IMR-90 (cell line): ENCODE data around the gene INCENP. TPM values are rescaled to one million over a fixed set of nuclear protein-coding genes. Genes with fewer than 3 reads are reported as not detected.

Experiments used
- ATAC-seq: fragments of 200-7000 bp; cut with Tn5 transposase; 2 replicates; pipeline ENCODE4 v1.9.1; 2020; ENCODE audit warnings: low read depth, mild to moderate bottlenecking, moderate library complexity
- BruUV-seq: library from RNA; stranded (reverse); fragments of 400-500 nt; replicated peaks from 2 replicates; lab custom pipeline; 2021; lab: Mats Ljungman, UMichigan
- CTCF ChIA-PET: fragments of 300-600 bp; formaldehyde crosslinking; extraction: SDS; loops from one replicate; lab custom pipeline; 2021; ENCODE audit warnings: antibody characterized with exemption; lab: Yijun Ruan, JAX
- POLR2A ChIA-PET: fragments of 300-600 bp; sonication (Branson Sonifier 250); formaldehyde crosslinking; loops from one replicate; lab custom pipeline; 2022; ENCODE audit warnings: antibody characterized with exemption; ENCODE audit not compliant: unreplicated experiment; lab: Charles Lee
- DNase-seq: peaks from one replicate; pipeline ENCODE4 v3.0.0; 2013
- H2AFZ ChIP-seq: replicated peaks from 2 replicates; pipeline ENCODE3; 2013; ENCODE audit warnings: low read length, mild to moderate bottlenecking; ENCODE audit not compliant: poor library complexity
- H2AK5ac ChIP-seq: 2 replicates; pipeline ENCODE4 v1.6.1; 2013; ENCODE audit warnings: low read depth, low read length, inconsistent platforms
- H2AK9ac ChIP-seq: replicated peaks from 2 replicates; pipeline ENCODE3; 2013; ENCODE audit warnings: mild to moderate bottlenecking, low read depth, low read length, moderate library complexity; ENCODE audit not compliant: poor library complexity
- H2BK120ac ChIP-seq: 2 replicates; pipeline ENCODE4 v1.6.1; 2013; ENCODE audit warnings: low read depth, low read length, inconsistent platforms
- H2BK15ac ChIP-seq: 3 replicates; pipeline ENCODE4 v1.6.1; 2013; ENCODE audit warnings: low read depth, low read length, inconsistent platforms
- H2BK20ac ChIP-seq: 2 replicates; pipeline ENCODE4 v1.6.1; 2013; ENCODE audit warnings: low read depth, mild to moderate bottlenecking, inconsistent platforms, low read length, moderate library complexity
- H2BK5ac ChIP-seq: 2 replicates; pipeline ENCODE4 v1.6.1; 2013; ENCODE audit warnings: mild to moderate bottlenecking, low read depth, low read length, inconsistent platforms; ENCODE audit not compliant: poor library complexity, severe bottlenecking
- H3K14ac ChIP-seq: replicated peaks from 2 replicates; pipeline ENCODE4 v1.6.1; 2013; ENCODE audit warnings: low read depth, low read length, inconsistent platforms
- H3K18ac ChIP-seq: 2 replicates; pipeline ENCODE4 v1.6.1; 2013; ENCODE audit warnings: low read depth, low read length, control low read depth
- H3K23ac ChIP-seq: 2 replicates; pipeline ENCODE4 v1.6.1; 2013; ENCODE audit warnings: low read depth, low read length, inconsistent platforms
- H3K27ac ChIP-seq: 2 replicates; pipeline ENCODE4 v1.5.1; 2013; ENCODE audit warnings: mild to moderate bottlenecking, control low read depth, low read length; ENCODE audit not compliant: insufficient read depth
- H3K27me3 ChIP-seq: 2 replicates; pipeline ENCODE4 v1.6.1; 2013; ENCODE audit warnings: low read length; ENCODE audit not compliant: control insufficient read depth, insufficient read depth
- H3K36me3 ChIP-seq: 2 replicates; pipeline ENCODE4 v1.6.1; 2013; ENCODE audit warnings: low read length, mixed read lengths; ENCODE audit not compliant: control insufficient read depth, insufficient read depth
- H3K4ac ChIP-seq: 2 replicates; pipeline ENCODE4 v1.6.1; 2013; ENCODE audit warnings: low read depth, low read length, inconsistent platforms
- H3K4me1 ChIP-seq: 2 replicates; pipeline ENCODE4 v1.6.1; 2013; ENCODE audit warnings: low read length, mixed read lengths; ENCODE audit not compliant: control insufficient read depth, insufficient read depth
- H3K4me2 ChIP-seq: 2 replicates; pipeline ENCODE4 v1.6.1; 2013; ENCODE audit warnings: low read depth, mild to moderate bottlenecking, control low read depth, low read length, moderate library complexity
- H3K4me3 ChIP-seq: 2 replicates; pipeline ENCODE4 v1.5.1; 2013; ENCODE audit warnings: low read depth, mild to moderate bottlenecking, control low read depth, low read length, moderate library complexity; ENCODE audit not compliant: insufficient read depth
- H3K56ac ChIP-seq: 2 replicates; pipeline ENCODE4 v1.6.1; 2013; ENCODE audit warnings: low read length, inconsistent platforms; ENCODE audit not compliant: insufficient read depth; ENCODE audit errors: extremely low read depth
- H3K79me1 ChIP-seq, 2 experiments: 2 replicates each; pipeline ENCODE4 v1.6.1; 2013; ENCODE audit warnings: low read length in 2 of 2, inconsistent platforms in 1 of 2, low read depth in 1 of 2
- H3K9ac ChIP-seq: 2 replicates; pipeline ENCODE4 v1.6.1; 2013; ENCODE audit warnings: low read depth, low read length, control low read depth
- H3K9me1 ChIP-seq: 2 replicates; pipeline ENCODE4 v1.6.1; 2013; ENCODE audit warnings: low read length, inconsistent platforms; ENCODE audit not compliant: insufficient read depth
- H3K9me3 ChIP-seq: 2 replicates; pipeline ENCODE4 v1.6.1; 2013; ENCODE audit warnings: low read length; ENCODE audit not compliant: control insufficient read depth, insufficient read depth
- H4K20me1 ChIP-seq: 2 replicates; pipeline ENCODE4 v1.6.1; 2013; ENCODE audit warnings: low read length, inconsistent platforms; ENCODE audit not compliant: insufficient read depth
- H4K5ac ChIP-seq: 2 replicates; pipeline ENCODE4 v1.6.1; 2013; ENCODE audit warnings: mild to moderate bottlenecking, low read depth, low read length, control low read depth
- H4K8ac ChIP-seq, 2 experiments: 2 replicates each; pipeline ENCODE4 v1.6.1; 2013; ENCODE audit warnings: low read depth in 2 of 2, low read length in 2 of 2, control low read depth in 1 of 2, inconsistent platforms in 1 of 2
- H4K91ac ChIP-seq: 2 replicates; pipeline ENCODE4 v1.6.1; 2013; ENCODE audit warnings: low read depth, low read length, inconsistent platforms; ENCODE audit not compliant: insufficient read depth
- CEBPB ChIP-seq: IDR thresholded peaks from 2 replicates; pipeline ENCODE4 v1.6.1; 2012; ENCODE audit warnings: low read depth, low read length, improper control_type of control experiment
- CHD1 ChIP-seq: IDR thresholded peaks from 2 replicates; pipeline ENCODE4 v1.6.1; 2012; ENCODE audit warnings: low read depth, low read length, improper control_type of control experiment
- FOS ChIP-seq: fragments of 150-350 bp; IDR thresholded peaks from 2 replicates; pipeline ENCODE4 v1.6.1; 2016; ENCODE audit warnings: low read depth, low read length
- MAZ ChIP-seq: IDR thresholded peaks from 2 replicates; pipeline ENCODE4 v1.6.1; 2012; ENCODE audit warnings: low read depth, mild to moderate bottlenecking, low read length, improper control_type of control experiment, moderate library complexity, borderline replicate concordance
- MXI1 ChIP-seq: IDR thresholded peaks from 2 replicates; pipeline ENCODE4 v1.6.1; 2012; ENCODE audit warnings: low read depth, mild to moderate bottlenecking, low read length, moderate library complexity, borderline replicate concordance
- NFE2L2 ChIP-seq: fragments of 150-350 bp; IDR thresholded peaks from 2 replicates; pipeline ENCODE4 v1.6.1; 2016; ENCODE audit warnings: low read depth, mild to moderate bottlenecking, low read length
- RAD21 ChIP-seq: IDR thresholded peaks from 2 replicates; pipeline ENCODE4 v1.6.1; 2012; ENCODE audit warnings: low read length, improper control_type of control experiment
- RFX5 ChIP-seq: IDR thresholded peaks from 2 replicates; pipeline ENCODE4 v1.8.0; 2012; ENCODE audit warnings: low read depth, mild to moderate bottlenecking, low read length, moderate library complexity
- WGBS, 2 experiments: methylation state at CpG; one replicate each; pipeline versions ENCODE4 v1.1.5 to v1.1.7; 2013; ENCODE audit warnings: missing lambda C conversion rate in 2 of 2; ENCODE audit not compliant: insufficient read length in 1 of 2; ENCODE audit errors: extremely low coverage in 2 of 2; 5-methylcytosine and 5-hydroxymethylcytosine counted together
- dilution Hi-C: fragments of 300-500 bp; cut with HindIII; formaldehyde crosslinking; loops from one replicate; pipeline ENCODE4 v1.14.3; 2018; ENCODE audit warnings: low sequenced_read_pairs; ENCODE audit not compliant: unreplicated experiment
- in situ Hi-C: fragments of 300-500 bp; cut with MboI; formaldehyde crosslinking; loops from 3 replicates; pipeline ENCODE4 v1.14.3; 2019; ENCODE audit warnings: low sequenced_read_pairs, inconsistent platforms, mixed read lengths
- intact Hi-C: fragments of 100-400 bp; cut with micrococcal nuclease; formaldehyde crosslinking; loops from 2 replicates; pipeline ENCODE4 v1.10.0; 2022
- polyA plus RNA-seq, 3 experiments: library from polyadenylated mRNA; depleted of rRNA; stranded (reverse); fragments of >200 nt; gene quantifications; 2 replicates each; pipeline ENCODE4 v1.2.3, GENCODE V29; 2012; ENCODE audit warnings: low replicate concordance in 1 of 3
- total RNA-seq: library from RNA; depleted of rRNA; stranded (reverse); fragments of >200 nt; gene quantifications from 2 replicates; pipeline ENCODE4 v1.2.3, GENCODE V29; 2012
- TF ChIP-seq, protein P1 (sequence below): conservative IDR thresholded peaks from 2 replicates; pipeline ENCODE4 v1.5.1; 2012; ENCODE audit warnings: mild to moderate bottlenecking, low read depth, low read length, improper control_type of control experiment
- TF ChIP-seq, protein P2 (sequence below): fragments of 150-350 bp; IDR thresholded peaks from 2 replicates; pipeline ENCODE4 v1.6.1; 2017; ENCODE audit warnings: mild to moderate bottlenecking, antibody characterized with exemption, low read length, low read depth

INCENP gene
- total and polyA plus RNA-seq, 2 of the 4 experiments (the other 2 are of a cell fraction), result 18.6 to 23.8 TPM

DNA sequence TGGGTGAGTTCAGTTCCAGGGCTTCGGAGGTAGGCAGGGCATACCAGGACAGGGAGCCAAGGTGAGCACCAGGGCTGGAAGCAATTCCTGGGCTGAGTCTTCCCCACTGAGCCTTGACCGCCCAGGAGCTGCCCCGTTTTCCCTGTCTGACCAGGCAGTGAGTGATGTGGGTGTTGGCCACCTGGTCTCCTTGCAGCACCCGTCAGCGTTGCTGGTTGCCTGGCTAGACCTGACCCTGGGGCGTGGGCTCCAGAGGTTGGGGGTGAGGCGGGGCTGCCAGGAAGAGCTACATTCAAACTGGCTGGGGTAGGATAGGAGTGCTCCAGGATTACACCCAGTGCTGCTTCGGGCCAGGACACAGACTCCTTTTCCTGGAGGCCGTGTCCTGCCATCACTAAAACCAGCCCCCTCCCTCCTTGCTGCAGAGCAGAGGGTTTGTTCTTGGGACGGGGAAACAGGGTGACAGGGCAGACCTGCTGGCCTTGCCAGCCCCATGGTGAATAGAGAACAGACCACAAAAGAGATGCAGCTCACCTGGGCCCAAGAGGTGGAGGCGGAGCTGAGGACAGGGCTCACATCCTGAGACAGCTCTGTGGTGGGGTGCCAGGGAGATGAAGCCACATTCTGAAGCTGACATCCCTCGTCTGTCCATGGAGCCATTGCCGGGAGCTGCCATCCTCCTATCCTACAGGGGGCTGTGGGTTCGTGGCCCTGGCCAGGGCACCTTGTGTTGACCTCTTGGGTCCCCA is 14.2 kb downstream of the INCENP start:
- DNase-seq (no peak), ATAC-seq (no peak)
- dilution Hi-C loops, result no loop called here
- ChIA-PET CTCF (no interaction called here), POLR2A (no interaction called here)
- Histone ChIP-seq H3K27ac (no peak overlapping the region), H2BK5ac (no peak overlapping the region), H2BK120ac (no peak overlapping the region), H3K18ac (no peak overlapping the region), H2BK20ac (no peak overlapping the region), H3K9me1 (peaks cover 6% of the 10 kb centered on the region; the same call in 1 of the 2 replicates), H3K14ac (no peak overlapping the region), H2BK15ac (no peak overlapping the region), H3K23ac (no peak overlapping the region), H3K9me3 (no peaks in the 10 kb centered on the region), H4K20me1 (no peaks in the 10 kb centered on the region; the same call in none of the 2 replicates), H4K5ac (no peak overlapping the region), H4K8ac (no peak overlapping the region), H3K4me2 (no peak overlapping the region), H4K91ac (no peak overlapping the region), H3K4ac (no peak overlapping the region), H2AFZ (no peak overlapping the region), H3K4me1 (no peaks in the 10 kb centered on the region), H3K27me3 (no peaks in the 10 kb centered on the region), H2AK5ac (no peak overlapping the region), H3K36me3 (peaks cover 35% of the 10 kb centered on the region), H3K9ac (no peak overlapping the region), H3K79me1 (peaks cover 13 to 38% of the 10 kb centered on the region in 2 experiments), H3K4me3 (no peak overlapping the region), H3K56ac (no peak overlapping the region), H2AK9ac (no peak overlapping the region)
- in situ Hi-C loops, result no loop called here
- BruUV-seq, result no TSS peak
- intact Hi-C loops, result no loop called here
- WGBS, 2 experiments, result 89% methylated on average over 4 of the region's 14 CpGs; no CpG with 5 or more reads in 1 of the 2 experiments
- no peak for TF ChIP-seq CEBPB
- no peak for TF ChIP-seq RFX5
- no peak for TF ChIP-seq MAZ
- no peak for TF ChIP-seq NFE2L2
- TF ChIP-seq, protein P1, sequence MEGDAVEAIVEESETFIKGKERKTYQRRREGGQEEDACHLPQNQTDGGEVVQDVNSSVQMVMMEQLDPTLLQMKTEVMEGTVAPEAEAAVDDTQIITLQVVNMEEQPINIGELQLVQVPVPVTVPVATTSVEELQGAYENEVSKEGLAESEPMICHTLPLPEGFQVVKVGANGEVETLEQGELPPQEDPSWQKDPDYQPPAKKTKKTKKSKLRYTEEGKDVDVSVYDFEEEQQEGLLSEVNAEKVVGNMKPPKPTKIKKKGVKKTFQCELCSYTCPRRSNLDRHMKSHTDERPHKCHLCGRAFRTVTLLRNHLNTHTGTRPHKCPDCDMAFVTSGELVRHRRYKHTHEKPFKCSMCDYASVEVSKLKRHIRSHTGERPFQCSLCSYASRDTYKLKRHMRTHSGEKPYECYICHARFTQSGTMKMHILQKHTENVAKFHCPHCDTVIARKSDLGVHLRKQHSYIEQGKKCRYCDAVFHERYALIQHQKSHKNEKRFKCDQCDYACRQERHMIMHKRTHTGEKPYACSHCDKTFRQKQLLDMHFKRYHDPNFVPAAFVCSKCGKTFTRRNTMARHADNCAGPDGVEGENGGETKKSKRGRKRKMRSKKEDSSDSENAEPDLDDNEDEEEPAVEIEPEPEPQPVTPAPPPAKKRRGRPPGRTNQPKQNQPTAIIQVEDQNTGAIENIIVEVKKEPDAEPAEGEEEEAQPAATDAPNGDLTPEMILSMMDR, result no peak
- TF ChIP-seq FOS, result no peak
- TF ChIP-seq, protein P2, sequence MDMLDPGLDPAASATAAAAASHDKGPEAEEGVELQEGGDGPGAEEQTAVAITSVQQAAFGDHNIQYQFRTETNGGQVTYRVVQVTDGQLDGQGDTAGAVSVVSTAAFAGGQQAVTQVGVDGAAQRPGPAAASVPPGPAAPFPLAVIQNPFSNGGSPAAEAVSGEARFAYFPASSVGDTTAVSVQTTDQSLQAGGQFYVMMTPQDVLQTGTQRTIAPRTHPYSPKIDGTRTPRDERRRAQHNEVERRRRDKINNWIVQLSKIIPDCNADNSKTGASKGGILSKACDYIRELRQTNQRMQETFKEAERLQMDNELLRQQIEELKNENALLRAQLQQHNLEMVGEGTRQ, result no peak
- no peak for TF ChIP-seq MXI1
- TF ChIP-seq RAD21, result no peak
- TF ChIP-seq CHD1, result no peak
